Measurements from ENCODE around the gene SMCHD1.

SMCHD1 gene

DNA sequence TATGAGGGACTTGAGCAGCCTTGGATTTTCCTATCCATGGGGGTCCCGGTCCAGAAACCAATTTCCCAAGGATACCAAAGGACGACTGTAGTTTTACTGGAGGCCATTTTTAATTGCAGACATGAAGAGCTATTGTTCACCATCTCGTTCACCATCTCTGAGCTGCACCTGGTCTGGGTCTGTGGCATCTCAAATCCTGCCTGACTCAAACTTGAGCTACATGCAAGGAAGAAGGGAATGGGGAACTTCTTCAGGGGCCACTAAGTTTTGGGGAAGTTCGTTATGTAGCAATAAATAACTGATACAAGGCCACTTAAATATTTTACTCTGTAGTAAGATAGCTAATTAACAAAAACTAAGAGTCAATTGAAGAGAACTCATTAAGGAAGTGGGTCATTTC is 2.1 kb upstream of the SMCHD1 start:
- Histone ChIP-seq H2AFZ (ENCODE audit: insufficient read depth, low read length, poor library complexity) (no peak overlapping the region), H3K79me2 (ENCODE audit: control insufficient read depth, insufficient read depth, low read length, poor library complexity) (peaks cover 20% of the 10 kb centered on the region), H3K36me3 (ENCODE audit: control insufficient read depth in 1 of 2, insufficient read depth in 2 of 2, low read length in 2 of 2) (peaks cover 0 to 2% of the 10 kb centered on the region in 2 experiments), H4K8ac (ENCODE audit: low read depth, low read length) (no peak overlapping the region), H3K18ac (ENCODE audit: low read length) (no peak overlapping the region), H3K4me3 (ENCODE audit: low read depth, low read length) (no peak overlapping the region), H3K9ac (ENCODE audit: low read length) (no peak overlapping the region), H3K23ac (ENCODE audit: low read length) (no peak overlapping the region), H4K91ac (ENCODE audit: low read depth, low read length) (no peak overlapping the region), H3K79me1 (ENCODE audit: low read length) (peaks cover 16% of the 10 kb centered on the region), H2BK12ac (ENCODE audit: low read length) (no peak overlapping the region), H3K27ac (ENCODE audit: low read depth, low read length) (no peak overlapping the region), H3K4ac (ENCODE audit: low read depth, low read length) (no peak overlapping the region), H2BK5ac (ENCODE audit: low read depth, low read length, poor library complexity) (no peak overlapping the region), H3K4me2 (ENCODE audit: low read length) (no peak overlapping the region), H2AK5ac (ENCODE audit: low read length) (no peak overlapping the region), H3K9me3 (ENCODE audit: insufficient read depth, low read depth, low read length) (no peaks in the 10 kb centered on the region), H4K12ac (ENCODE audit: low read depth, low read length) (no peak overlapping the region), H3K27me3 (ENCODE audit: insufficient read depth, low read length) (no peaks in the 10 kb centered on the region), H2BK120ac (ENCODE audit: insufficient read depth, low read length, poor library complexity) (no peak overlapping the region), H3K14ac (ENCODE audit: low read length) (no peak overlapping the region), H3K4me1 (ENCODE audit: control insufficient read depth in 1 of 2, insufficient read depth in 2 of 2, low read length in 2 of 2) (peaks cover 2% of the 10 kb centered on the region in 2 experiments)
- WGBS (ENCODE audit: extremely low coverage, insufficient coverage, insufficient read length): no CpG with 5 or more reads among the region's 4 CpGs
- DNase-seq: no peak

DNA sequence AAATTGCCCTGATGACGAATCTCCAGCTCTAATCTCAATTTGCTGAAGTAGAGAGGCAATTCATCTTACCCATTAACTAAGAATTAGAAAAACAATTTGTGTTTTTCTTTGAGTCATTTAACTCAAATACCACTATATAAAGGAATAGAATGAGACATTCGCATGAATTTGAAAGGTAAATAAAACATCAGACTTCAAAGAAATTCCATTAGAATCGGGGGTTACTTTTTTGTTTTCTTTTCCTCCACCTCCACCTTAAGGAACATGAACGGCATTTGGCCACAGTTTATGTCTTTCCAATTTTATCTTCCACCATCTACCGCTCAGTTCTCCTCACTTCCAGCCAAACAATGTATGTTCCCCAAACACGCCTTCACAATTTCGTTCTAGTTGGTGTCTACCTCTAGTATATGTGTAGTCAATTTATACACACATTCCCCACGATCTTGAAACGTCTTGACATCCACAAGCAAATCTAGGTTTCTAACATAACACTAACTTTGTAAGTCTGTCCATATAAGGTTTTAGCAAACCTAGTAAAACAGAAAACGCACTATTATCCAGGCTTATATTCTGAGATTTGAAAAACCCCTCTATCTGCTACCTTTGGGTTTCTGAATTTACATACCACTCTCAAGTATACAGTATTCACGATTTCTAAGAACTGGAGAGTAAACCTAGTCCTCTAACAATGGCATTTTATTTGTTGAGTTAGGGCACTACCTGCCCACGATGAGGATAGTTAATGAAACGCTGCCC is 1.2 kb upstream of the SMCHD1 start:
- Histone ChIP-seq H2BK5ac (ENCODE audit: low read depth, low read length, poor library complexity) (no peak overlapping the region), H3K27ac (ENCODE audit: low read depth, low read length) (no peak overlapping the region), H3K9ac (ENCODE audit: low read length) (no peak overlapping the region), H2BK120ac (ENCODE audit: insufficient read depth, low read length, poor library complexity) (no peak overlapping the region), H3K14ac (ENCODE audit: low read length) (no peak overlapping the region), H3K4me1 (ENCODE audit: control insufficient read depth in 1 of 2, insufficient read depth in 2 of 2, low read length in 2 of 2) (peaks cover 2% of the 10 kb centered on the region in 2 experiments), H3K27me3 (ENCODE audit: insufficient read depth, low read length) (no peaks in the 10 kb centered on the region), H3K4ac (ENCODE audit: low read depth, low read length) (no peak overlapping the region), H3K4me2 (ENCODE audit: low read length) (peak overlapping the region; percentile 96), H4K91ac (ENCODE audit: low read depth, low read length) (no peak overlapping the region), H3K4me3 (ENCODE audit: low read depth, low read length) (no peak overlapping the region), H3K18ac (ENCODE audit: low read length) (no peak overlapping the region), H3K36me3 (ENCODE audit: control insufficient read depth in 1 of 2, insufficient read depth in 2 of 2, low read length in 2 of 2) (peaks cover 0 to 2% of the 10 kb centered on the region in 2 experiments), H4K8ac (ENCODE audit: low read depth, low read length) (no peak overlapping the region), H3K79me2 (ENCODE audit: control insufficient read depth, insufficient read depth, low read length, poor library complexity) (peaks cover 20% of the 10 kb centered on the region), H3K23ac (ENCODE audit: low read length) (no peak overlapping the region), H2BK12ac (ENCODE audit: low read length) (no peak overlapping the region), H2AFZ (ENCODE audit: insufficient read depth, low read length, poor library complexity) (no peak overlapping the region), H3K79me1 (ENCODE audit: low read length) (peaks cover 16% of the 10 kb centered on the region), H3K9me3 (ENCODE audit: insufficient read depth, low read depth, low read length) (no peaks in the 10 kb centered on the region), H2AK5ac (ENCODE audit: low read length) (no peak overlapping the region), H4K12ac (ENCODE audit: low read depth, low read length) (no peak overlapping the region)
- peak in 1 of 2 donors; percentile 27 for DNase-seq
- WGBS (ENCODE audit: extremely low coverage, insufficient coverage, insufficient read length): no CpG with 5 or more reads among the region's 13 CpGs

GRCh38 chr18:2654928-2655177 is 673 bp upstream of the SMCHD1 start:
- H2BK12ac ChIP-seq (ENCODE audit: low read length): no peak overlapping the region
- peak overlapping the region; percentile 79 for H4K8ac ChIP-seq (ENCODE audit: low read depth, low read length)
- H3K14ac ChIP-seq (ENCODE audit: low read length): peak overlapping the region; percentile 78
- H2AK5ac ChIP-seq (ENCODE audit: low read length): no peak overlapping the region
- H3K4ac ChIP-seq (ENCODE audit: low read depth, low read length): no peak overlapping the region
- H2AFZ ChIP-seq (ENCODE audit: insufficient read depth, low read length, poor library complexity): peak overlapping the region; percentile 47
- peaks cover 2% of the 10 kb centered on the region in 2 experiments for H3K4me1 ChIP-seq (ENCODE audit: control insufficient read depth in 1 of 2, insufficient read depth in 2 of 2, low read length in 2 of 2)
- WGBS (ENCODE audit: extremely low coverage, insufficient coverage, insufficient read length): no CpG with 5 or more reads among the region's 22 CpGs
- peak overlapping the region; percentile 96 for H3K4me2 ChIP-seq (ENCODE audit: low read length)
- no peak overlapping the region for H2BK5ac ChIP-seq (ENCODE audit: low read depth, low read length, poor library complexity)
- no peaks in the 10 kb centered on the region for H3K9me3 ChIP-seq (ENCODE audit: insufficient read depth, low read depth, low read length)
- peak overlapping the region; percentile 99 for H3K4me3 ChIP-seq (ENCODE audit: low read depth, low read length)
- peak overlapping the region; percentile 87 for H3K9ac ChIP-seq (ENCODE audit: low read length)
- H3K18ac ChIP-seq (ENCODE audit: low read length): peak overlapping the region; percentile 73
- H3K27ac ChIP-seq (ENCODE audit: low read depth, low read length): no peak overlapping the region
- H3K36me3 ChIP-seq (ENCODE audit: control insufficient read depth in 1 of 2, insufficient read depth in 2 of 2, low read length in 2 of 2): peaks cover 0 to 2% of the 10 kb centered on the region in 2 experiments
- DNase-seq: no peak
- H3K79me2 ChIP-seq (ENCODE audit: control insufficient read depth, insufficient read depth, low read length, poor library complexity): peaks cover 20% of the 10 kb centered on the region
- H3K23ac ChIP-seq (ENCODE audit: low read length): no peak overlapping the region
- peak overlapping the region; percentile 70 for H2BK120ac ChIP-seq (ENCODE audit: insufficient read depth, low read length, poor library complexity)
- no peaks in the 10 kb centered on the region for H3K27me3 ChIP-seq (ENCODE audit: insufficient read depth, low read length)
- H3K79me1 ChIP-seq (ENCODE audit: low read length): peaks cover 16% of the 10 kb centered on the region
- H4K12ac ChIP-seq (ENCODE audit: low read depth, low read length): peak overlapping the region; percentile 82
- peak overlapping the region; percentile 73 for H4K91ac ChIP-seq (ENCODE audit: low read depth, low read length)

DNA sequence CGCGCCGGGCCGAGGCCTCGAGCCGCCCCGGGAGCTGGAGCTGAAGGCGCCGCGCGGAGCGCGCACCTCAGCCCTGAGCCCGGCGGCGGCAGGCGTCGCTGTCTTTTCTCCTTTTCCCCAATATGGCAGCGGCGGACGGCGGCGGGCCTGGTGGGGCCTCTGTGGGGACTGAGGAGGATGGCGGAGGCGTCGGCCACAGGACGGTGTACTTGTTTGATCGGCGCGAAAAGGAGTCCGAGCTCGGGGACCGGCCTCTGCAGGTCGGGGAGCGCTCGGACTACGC is 369 bp downstream of the SMCHD1 start:
- Histone ChIP-seq H3K9me3 (ENCODE audit: insufficient read depth, low read depth, low read length) (no peaks in the 10 kb centered on the region), H2BK12ac (ENCODE audit: low read length) (no peak overlapping the region)

More for the DNA sequence above, 369 bp downstream of the SMCHD1 start:
- peak overlapping the region; percentile 44 for H2BK5ac ChIP-seq (ENCODE audit: low read depth, low read length, poor library complexity)
- peaks cover 25% of the 10 kb centered on the region for H3K79me2 ChIP-seq (ENCODE audit: control insufficient read depth, insufficient read depth, low read length, poor library complexity)
- H3K79me1 ChIP-seq (ENCODE audit: low read length): peaks cover 16% of the 10 kb centered on the region
- H4K91ac ChIP-seq (ENCODE audit: low read depth, low read length): peak overlapping the region; percentile 89
- peaks cover 0 to 4% of the 10 kb centered on the region in 2 experiments for H3K36me3 ChIP-seq (ENCODE audit: control insufficient read depth in 1 of 2, insufficient read depth in 2 of 2, low read length in 2 of 2)
- peak overlapping the region; percentile 64 for H4K8ac ChIP-seq (ENCODE audit: low read depth, low read length)
- peak overlapping the region; percentile 39 for H2BK120ac ChIP-seq (ENCODE audit: insufficient read depth, low read length, poor library complexity)
- DNase-seq: no peak
- H2AFZ ChIP-seq (ENCODE audit: insufficient read depth, low read length, poor library complexity): peak overlapping the region; percentile 42
- peak overlapping the region; percentile 8 for H3K9ac ChIP-seq (ENCODE audit: low read length)
- peak overlapping the region; percentile 99 for H3K4me3 ChIP-seq (ENCODE audit: low read depth, low read length)
- H3K18ac ChIP-seq (ENCODE audit: low read length): peak overlapping the region; percentile 60
- H3K27ac ChIP-seq (ENCODE audit: low read depth, low read length): peak overlapping the region; percentile 92
- peak overlapping the region; percentile 41 for H3K4ac ChIP-seq (ENCODE audit: low read depth, low read length)
- no peak overlapping the region for H3K23ac ChIP-seq (ENCODE audit: low read length)
- H3K4me2 ChIP-seq (ENCODE audit: low read length): peak overlapping the region; percentile 68
- H3K14ac ChIP-seq (ENCODE audit: low read length): peak overlapping the region; percentile 68
- H4K12ac ChIP-seq (ENCODE audit: low read depth, low read length): peak overlapping the region; percentile 24
- H3K27me3 ChIP-seq (ENCODE audit: insufficient read depth, low read length): no peaks in the 10 kb centered on the region
- H2AK5ac ChIP-seq (ENCODE audit: low read length): no peak overlapping the region
- no CpG with 5 or more reads among the region's 37 CpGs for WGBS (ENCODE audit: extremely low coverage, insufficient coverage, insufficient read length)
- peaks cover 2% of the 10 kb centered on the region in 2 experiments for H3K4me1 ChIP-seq (ENCODE audit: control insufficient read depth in 1 of 2, insufficient read depth in 2 of 2, low read length in 2 of 2)

All from trophoblast cell (in vitro differentiated cells and primary cell).